ENCODE results near the gene SIX2. TPM values are rescaled to one million over a fixed set of nuclear protein-coding genes. Genes with fewer than 3 reads are reported as not detected.

The SIX2 gene
- total RNA-seq, 2 experiments from 2014 or later, result not detected

Other genes with a start within 250 kb of the SIX2 start
- not detected for gene SIX3, start 67.8 kb downstream of the SIX2 start, total RNA-seq